ENCODE results near the gene LCN10.
A peak's percentile ranks its signal among the peaks of the same experiment; 100 is the strongest.
"Not testable (repeated sequence)": the region's sequence is repeated elsewhere in the genome, so short reads cannot be mapped to it uniquely, and the experiment has no call there.

The LCN10 gene

GRCh38 chr9:136769710-136770191 lies 27.0 kb upstream of the LCN10 start:
- no peak for DNase-seq

GRCh38 chr9:136766410-136767120 lies 23.8 kb upstream of the LCN10 start:
- DNase-seq: peak; percentile 56

GRCh38 chr9:136765745-136766409 lies 23.1 kb upstream of the LCN10 start:
- not testable (repeated sequence) for DNase-seq

- DNase-seq: no peak
Measured at GRCh38 chr9:136765041-136765440, 22.3 kb upstream of the LCN10 start.

- DNase-seq: peak; percentile 77
Measured at GRCh38 chr9:136764301-136764891, 21.7 kb upstream of the LCN10 start, which contains the start of gene LCN15. LCN15 (minus strand) TSS chr9:136764518; CDS start chr9:136764488, 30 bp downstream.

- no peak for DNase-seq
Measured at GRCh38 chr9:136763649-136764035, 20.9 kb upstream of the LCN10 start.

GRCh38 chr9:136762915-136763648 lies 20.3 kb upstream of the LCN10 start:
- no peak for DNase-seq

GRCh38 chr9:136762221-136762691 lies 19.5 kb upstream of the LCN10 start:
- no peak for DNase-seq

GRCh38 chr9:136761545-136761981 lies 18.8 kb upstream of the LCN10 start:
- DNase-seq: no peak

GRCh38 chr9:136760834-136761544 lies 18.2 kb upstream of the LCN10 start:
- DNase-seq: not testable (repeated sequence)

GRCh38 chr9:136760424-136760823 lies 17.7 kb upstream of the LCN10 start:
- DNase-seq: no peak

- no peak for DNase-seq
Measured at GRCh38 chr9:136759436-136760325, 16.9 kb upstream of the LCN10 start.

- DNase-seq: no peak
Measured at GRCh38 chr9:136759001-136759400, 16.3 kb upstream of the LCN10 start.

GRCh38 chr9:136757751-136758140 lies 15.0 kb upstream of the LCN10 start:
- DNase-seq: no peak

GRCh38 chr9:136757328-136757727 lies 14.6 kb upstream of the LCN10 start:
- DNase-seq: no peak

GRCh38 chr9:136756836-136757235 lies 14.1 kb upstream of the LCN10 start:
- DNase-seq: no peak

- no peak for DNase-seq
Measured at GRCh38 chr9:136756134-136756438, 13.3 kb upstream of the LCN10 start.

- DNase-seq: not testable (repeated sequence)
Measured at GRCh38 chr9:136755302-136756133, 12.8 kb upstream of the LCN10 start.

GRCh38 chr9:136754626-136755301 lies 12.0 kb upstream of the LCN10 start:
- no peak for DNase-seq

- peak; percentile 81 for DNase-seq
Measured at GRCh38 chr9:136754059-136754572, 11.4 kb upstream of the LCN10 start.

All from NCI-H774 (cell line).